ENCODE results near the gene ST3GAL3.

The ST3GAL3 gene

DNA sequence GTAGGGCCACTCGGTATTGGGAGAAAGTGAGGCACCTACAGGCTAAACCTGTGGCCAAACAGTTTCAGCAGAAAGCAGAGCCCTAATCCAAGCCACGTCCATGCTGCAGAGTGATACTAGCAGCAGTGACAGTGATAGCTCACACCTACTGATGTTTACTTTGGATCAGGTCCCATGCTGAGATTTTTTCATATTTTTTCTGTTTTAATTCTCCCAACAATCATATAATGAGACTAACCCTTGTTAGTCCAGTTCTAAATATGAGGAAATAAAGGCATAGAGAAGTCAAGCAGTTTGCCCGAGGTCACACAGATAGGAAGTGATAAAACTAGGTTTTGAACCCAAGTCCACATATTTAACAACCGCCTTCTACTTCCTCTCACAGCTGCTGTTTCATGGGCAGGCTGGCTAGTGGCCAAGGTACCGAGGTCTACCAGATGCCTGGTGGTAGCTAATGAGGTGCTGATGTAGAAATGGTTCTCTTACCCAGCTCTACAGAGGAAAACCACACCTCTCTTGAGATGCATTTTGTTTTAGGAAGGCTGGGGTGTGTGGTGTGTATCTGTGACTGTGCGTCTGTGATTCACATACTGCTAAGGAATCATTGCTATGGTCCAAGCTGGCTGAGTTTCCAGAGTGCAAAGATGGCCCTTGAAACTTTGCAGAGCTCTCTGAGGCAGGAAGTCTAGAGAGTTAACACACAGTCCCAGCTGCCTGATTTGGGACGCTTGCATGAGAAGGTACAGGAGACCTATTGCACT is 146.0 kb downstream of the ST3GAL3 start:
- DNase-seq (ENCODE audit: low read depth in 1 of 2, low spot score in 1 of 2) = peak; percentile 85 to 97
- Histone ChIP-seq H3K27ac (replicated peaks) (peak overlapping the region; percentile 34), H3K4me3 (replicated peaks; ENCODE audit: insufficient read depth, low read length) (no peak overlapping the region), H3K27me3 (ENCODE audit: insufficient read depth, poor library complexity, severe bottlenecking) (no peaks in the 10 kb centered on the region)
- TF ChIP-seq, protein P1, sequence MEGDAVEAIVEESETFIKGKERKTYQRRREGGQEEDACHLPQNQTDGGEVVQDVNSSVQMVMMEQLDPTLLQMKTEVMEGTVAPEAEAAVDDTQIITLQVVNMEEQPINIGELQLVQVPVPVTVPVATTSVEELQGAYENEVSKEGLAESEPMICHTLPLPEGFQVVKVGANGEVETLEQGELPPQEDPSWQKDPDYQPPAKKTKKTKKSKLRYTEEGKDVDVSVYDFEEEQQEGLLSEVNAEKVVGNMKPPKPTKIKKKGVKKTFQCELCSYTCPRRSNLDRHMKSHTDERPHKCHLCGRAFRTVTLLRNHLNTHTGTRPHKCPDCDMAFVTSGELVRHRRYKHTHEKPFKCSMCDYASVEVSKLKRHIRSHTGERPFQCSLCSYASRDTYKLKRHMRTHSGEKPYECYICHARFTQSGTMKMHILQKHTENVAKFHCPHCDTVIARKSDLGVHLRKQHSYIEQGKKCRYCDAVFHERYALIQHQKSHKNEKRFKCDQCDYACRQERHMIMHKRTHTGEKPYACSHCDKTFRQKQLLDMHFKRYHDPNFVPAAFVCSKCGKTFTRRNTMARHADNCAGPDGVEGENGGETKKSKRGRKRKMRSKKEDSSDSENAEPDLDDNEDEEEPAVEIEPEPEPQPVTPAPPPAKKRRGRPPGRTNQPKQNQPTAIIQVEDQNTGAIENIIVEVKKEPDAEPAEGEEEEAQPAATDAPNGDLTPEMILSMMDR (IDR thresholded peaks at IDR 0.05; ENCODE audit: insufficient read depth, low read length) = no peak
- peak; percentile 89 for TF ChIP-seq SPI1 (IDR thresholded peaks at IDR 0.05; ENCODE audit: borderline replicate concordance, low read depth)
- peak; percentile 86 for TF ChIP-seq POLR2AphosphoS5 (IDR thresholded peaks at IDR 0.05; ENCODE audit: low read depth)
- peak; percentile 18; the same call in 1 of the 2 replicates for TF ChIP-seq GABPA (IDR thresholded peaks at IDR 0.05; ENCODE audit: low read depth)
- TF ChIP-seq, protein P2, sequence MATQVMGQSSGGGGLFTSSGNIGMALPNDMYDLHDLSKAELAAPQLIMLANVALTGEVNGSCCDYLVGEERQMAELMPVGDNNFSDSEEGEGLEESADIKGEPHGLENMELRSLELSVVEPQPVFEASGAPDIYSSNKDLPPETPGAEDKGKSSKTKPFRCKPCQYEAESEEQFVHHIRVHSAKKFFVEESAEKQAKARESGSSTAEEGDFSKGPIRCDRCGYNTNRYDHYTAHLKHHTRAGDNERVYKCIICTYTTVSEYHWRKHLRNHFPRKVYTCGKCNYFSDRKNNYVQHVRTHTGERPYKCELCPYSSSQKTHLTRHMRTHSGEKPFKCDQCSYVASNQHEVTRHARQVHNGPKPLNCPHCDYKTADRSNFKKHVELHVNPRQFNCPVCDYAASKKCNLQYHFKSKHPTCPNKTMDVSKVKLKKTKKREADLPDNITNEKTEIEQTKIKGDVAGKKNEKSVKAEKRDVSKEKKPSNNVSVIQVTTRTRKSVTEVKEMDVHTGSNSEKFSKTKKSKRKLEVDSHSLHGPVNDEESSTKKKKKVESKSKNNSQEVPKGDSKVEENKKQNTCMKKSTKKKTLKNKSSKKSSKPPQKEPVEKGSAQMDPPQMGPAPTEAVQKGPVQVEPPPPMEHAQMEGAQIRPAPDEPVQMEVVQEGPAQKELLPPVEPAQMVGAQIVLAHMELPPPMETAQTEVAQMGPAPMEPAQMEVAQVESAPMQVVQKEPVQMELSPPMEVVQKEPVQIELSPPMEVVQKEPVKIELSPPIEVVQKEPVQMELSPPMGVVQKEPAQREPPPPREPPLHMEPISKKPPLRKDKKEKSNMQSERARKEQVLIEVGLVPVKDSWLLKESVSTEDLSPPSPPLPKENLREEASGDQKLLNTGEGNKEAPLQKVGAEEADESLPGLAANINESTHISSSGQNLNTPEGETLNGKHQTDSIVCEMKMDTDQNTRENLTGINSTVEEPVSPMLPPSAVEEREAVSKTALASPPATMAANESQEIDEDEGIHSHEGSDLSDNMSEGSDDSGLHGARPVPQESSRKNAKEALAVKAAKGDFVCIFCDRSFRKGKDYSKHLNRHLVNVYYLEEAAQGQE (IDR thresholded peaks at IDR 0.05; ENCODE audit: insufficient replicate concordance, low read depth) = peak; percentile 45

DNA sequence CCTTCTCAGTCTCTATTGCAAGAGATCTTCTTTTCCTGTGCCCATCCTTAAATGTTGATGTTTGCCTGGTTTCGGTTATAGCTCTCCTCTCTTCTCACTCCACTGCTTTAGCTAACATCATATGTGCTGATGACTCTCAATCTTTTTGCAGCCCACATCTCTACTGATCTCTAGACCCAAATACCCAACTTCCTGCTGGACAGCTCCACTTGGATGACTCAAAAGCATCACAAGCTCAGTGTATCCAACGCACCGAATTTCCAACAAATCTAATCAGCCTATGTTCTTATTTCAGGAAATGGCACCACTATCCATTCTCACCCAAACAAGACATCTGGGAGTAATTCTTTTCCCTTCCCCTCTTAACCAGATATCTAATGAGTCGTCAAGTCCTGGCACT is 147.1 kb downstream of the ST3GAL3 start:
- Histone ChIP-seq H3K27me3 (ENCODE audit: insufficient read depth, poor library complexity, severe bottlenecking) (no peaks in the 10 kb centered on the region), H3K27ac (replicated peaks) (no peak overlapping the region), H3K4me3 (replicated peaks; ENCODE audit: insufficient read depth, low read length) (no peak overlapping the region)
- TF ChIP-seq, protein P2 (IDR thresholded peaks at IDR 0.05; ENCODE audit: insufficient replicate concordance, low read depth) = peak; percentile 87
- TF ChIP-seq POLR2AphosphoS5 (IDR thresholded peaks at IDR 0.05; ENCODE audit: low read depth) (no peak), GABPA (IDR thresholded peaks at IDR 0.05; ENCODE audit: low read depth) (no peak)
- DNase-seq (ENCODE audit: low read depth in 1 of 2, low spot score in 1 of 2) = no peak

DNA sequence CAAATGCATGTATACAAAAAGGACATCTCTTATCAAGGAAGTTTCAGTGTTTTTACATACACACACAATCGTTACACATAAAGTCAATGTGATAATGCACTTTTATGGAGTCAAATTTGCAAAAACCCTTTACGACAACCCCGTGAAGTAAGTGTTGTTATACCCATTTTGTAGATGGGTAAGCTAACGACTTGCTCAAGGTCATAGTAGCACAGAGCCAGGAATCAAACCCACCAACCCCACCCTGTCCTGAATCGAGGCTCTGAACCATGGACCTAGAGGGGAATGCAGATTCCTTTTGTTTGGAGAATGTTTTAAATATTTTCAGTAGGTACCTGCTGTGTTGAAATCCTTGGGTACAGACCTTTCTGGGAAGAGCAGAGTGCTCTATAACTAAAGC is 148.9 kb downstream of the ST3GAL3 start:
- no peak overlapping the region for H3K27ac ChIP-seq (replicated peaks)
- TF ChIP-seq POLR2AphosphoS5 (IDR thresholded peaks at IDR 0.05; ENCODE audit: low read depth) = no peak
- TF ChIP-seq GABPA (IDR thresholded peaks at IDR 0.05; ENCODE audit: low read depth) = no peak
- TF ChIP-seq, protein P2 (IDR thresholded peaks at IDR 0.05; ENCODE audit: insufficient replicate concordance, low read depth) = no peak
- TF ChIP-seq, protein P1 (IDR thresholded peaks at IDR 0.05; ENCODE audit: insufficient read depth, low read length) = no peak
- no peak for TF ChIP-seq SPI1 (IDR thresholded peaks at IDR 0.05; ENCODE audit: borderline replicate concordance, low read depth)

More for the DNA sequence above, 148.9 kb downstream of the ST3GAL3 start:
- no peak for DNase-seq (ENCODE audit: low read depth in 1 of 2, low spot score in 1 of 2)
- H3K4me3 ChIP-seq (replicated peaks; ENCODE audit: insufficient read depth, low read length) = no peak overlapping the region
- H3K27me3 ChIP-seq (ENCODE audit: insufficient read depth, poor library complexity, severe bottlenecking) = no peaks in the 10 kb centered on the region

Measured in HL-60 (cell line).